ENCODE results near the gene TCF3.

- TF ChIP-seq POLR2A (IDR thresholded peaks at IDR 0.05; ENCODE audit: control extremely low read depth in 1 of 2, low read depth in 2 of 2, low read length in 2 of 2) (no peak), EP300 (IDR thresholded peaks at IDR 0.05; ENCODE audit: borderline replicate concordance in 1 of 2, low read depth in 2 of 2, low read length in 2 of 2) (no peak), CTCF (IDR thresholded peaks at IDR 0.05; ENCODE audit: control extremely low read depth in 1 of 3, insufficient read depth in 1 of 3, low read depth in 1 of 3, low read length in 3 of 3) (no peak), EZH2 (IDR thresholded peaks at IDR 0.05; ENCODE audit: low read depth, low read length, severe bottlenecking) (no peak), JUND (IDR thresholded peaks at IDR 0.05; ENCODE audit: low read length) (no peak), CBX5 (IDR thresholded peaks at IDR 0.05; ENCODE audit: low read depth, low read length) (no peak), MAFK (IDR thresholded peaks at IDR 0.05; ENCODE audit: low read depth, low read length) (no peak), SRF (IDR thresholded peaks at IDR 0.05; ENCODE audit: low read depth, low read length) (no peak)
Observed at GRCh38 chr19:1580957-1581356, 71.5 kb downstream of the TCF3 start.

Measured in H1 (cell line).